Effector memory CD8-positive, alpha-beta T cell (primary cell): Measurements from ENCODE around the gene CLSTN1.
A peak's percentile ranks its signal among the peaks of the same experiment; 100 is the strongest.
"Not testable (repeated sequence)": the region's sequence is repeated elsewhere in the genome, so short reads cannot be mapped to it uniquely, and the experiment has no call there.

Source experiments
- ATAC-seq: fragments of 150-1000 bp; cut with Tn5 transposase; replicated peaks from 2 replicates; pipeline ENCODE4 v1.10.0; 2021; ENCODE audit warnings: mild to moderate bottlenecking, moderate library complexity
- DNase-seq, 3 experiments: peaks; one replicate each; pipeline ENCODE4 v3.0.0; 2021
- H3K27ac Mint-ChIP-seq, 2 donors: one replicate each; pipeline ENCODE4 v1.8.0; 2022; ENCODE audit warnings: mild to moderate bottlenecking in 2 of 2, mixed read lengths in 2 of 2, moderate library complexity in 2 of 2
- H3K27me3 Mint-ChIP-seq, 2 donors: one replicate each; pipeline ENCODE4 v1.8.0; 2022; ENCODE audit warnings: mixed read lengths in 2 of 2
- H3K36me3 Mint-ChIP-seq: one replicate; pipeline ENCODE4 v1.8.0; 2022; ENCODE audit warnings: mild to moderate bottlenecking, moderate library complexity, mixed read lengths; ENCODE audit not compliant: insufficient read depth
- H3K4me1 Mint-ChIP-seq, 2 donors: one replicate each; pipeline ENCODE4 v1.8.0; 2022; ENCODE audit warnings: low read depth in 2 of 2, mixed read lengths in 2 of 2
- H3K4me3 Mint-ChIP-seq, 2 donors: one replicate each; pipeline ENCODE4 v1.8.0; 2022; ENCODE audit warnings: mild to moderate bottlenecking in 2 of 2, mixed read lengths in 2 of 2, moderate library complexity in 2 of 2
- H3K9me3 Mint-ChIP-seq, 2 donors: one replicate each; pipeline ENCODE4 v1.8.0; 2022; ENCODE audit warnings: mixed read lengths in 2 of 2

Gene CLSTN1

GRCh38 chr1:9768983-9769382, 54.8 kb downstream of the CLSTN1 start:
- Mint-ChIP-seq H3K4me3 (no peak overlapping the region), H3K36me3 (peaks cover 30% of the 10 kb centered on the region), H3K27ac (peak overlapping the region in 1 of 2 donors; percentile 75), H3K9me3 (no peaks in the 10 kb centered on the region), H3K27me3 (no peaks in the 10 kb centered on the region), H3K4me1 (peaks cover 10 to 17% of the 10 kb centered on the region in 2 donors)
- no peak for DNase-seq
- no peak for ATAC-seq

- H3K36me3 Mint-ChIP-seq, result peaks cover 30% of the 10 kb centered on the region
- H3K4me3 Mint-ChIP-seq, result no peak overlapping the region
Measured at GRCh38 chr1:9767964-9768668, 55.6 kb downstream of the CLSTN1 start.

GRCh38 chr1:9766759-9767442, 56.9 kb downstream of the CLSTN1 start:
- DNase-seq, result no peak
- no peak for ATAC-seq
- H3K4me1 Mint-ChIP-seq, result peaks cover 17 to 21% of the 10 kb centered on the region in 2 donors
- H3K9me3 Mint-ChIP-seq, result no peaks in the 10 kb centered on the region
- peak overlapping the region in 1 of 2 donors; percentile 81 for H3K27ac Mint-ChIP-seq
- H3K27me3 Mint-ChIP-seq, result no peaks in the 10 kb centered on the region
- no peak overlapping the region for H3K4me3 Mint-ChIP-seq
- peaks cover 27% of the 10 kb centered on the region for H3K36me3 Mint-ChIP-seq

More at GRCh38 chr1:9767964-9768668, 55.6 kb downstream of the CLSTN1 start:
- no peaks in the 10 kb centered on the region for H3K27me3 Mint-ChIP-seq
- H3K27ac Mint-ChIP-seq, result peak overlapping the region in 1 of 2 donors; percentile 81
- no peak for ATAC-seq
- H3K4me1 Mint-ChIP-seq, result peaks cover 13 to 21% of the 10 kb centered on the region in 2 donors
- no peaks in the 10 kb centered on the region for H3K9me3 Mint-ChIP-seq
- DNase-seq, result no peak

GRCh38 chr1:9764550-9764949, 59.2 kb downstream of the CLSTN1 start:
- no peaks in the 10 kb centered on the region for H3K27me3 Mint-ChIP-seq
- no peaks in the 10 kb centered on the region for H3K9me3 Mint-ChIP-seq
- DNase-seq, result no peak
- peaks cover 25 to 35% of the 10 kb centered on the region in 2 donors for H3K4me1 Mint-ChIP-seq
- no peak overlapping the region for H3K4me3 Mint-ChIP-seq
- ATAC-seq, result no peak
- peak overlapping the region in 1 of 2 donors; percentile 95 for H3K27ac Mint-ChIP-seq
- H3K36me3 Mint-ChIP-seq, result peaks cover 13% of the 10 kb centered on the region

GRCh38 chr1:9763914-9764313, 59.9 kb downstream of the CLSTN1 start:
- no peak for DNase-seq
- H3K27me3 Mint-ChIP-seq, result no peaks in the 10 kb centered on the region
- H3K4me1 Mint-ChIP-seq, result peaks cover 25 to 35% of the 10 kb centered on the region in 2 donors
- peak overlapping the region in 1 of 2 donors; percentile 22 for H3K4me3 Mint-ChIP-seq
- peak overlapping the region; percentile 2 to 95 for H3K27ac Mint-ChIP-seq
- peaks cover 13% of the 10 kb centered on the region for H3K36me3 Mint-ChIP-seq
- no peak for ATAC-seq
- H3K9me3 Mint-ChIP-seq, result no peaks in the 10 kb centered on the region

GRCh38 chr1:9762446-9762845, 61.3 kb downstream of the CLSTN1 start:
- DNase-seq, H3K4me3 Mint-ChIP-seq, H3K9me3 Mint-ChIP-seq, H3K27me3 Mint-ChIP-seq, H3K27ac Mint-ChIP-seq, ATAC-seq: not testable (repeated sequence)
- Mint-ChIP-seq H3K36me3 (peaks cover 13% of the 10 kb centered on the region), H3K4me1 (peaks cover 20 to 38% of the 10 kb centered on the region in 2 donors)

- Mint-ChIP-seq H3K36me3 (peaks cover 13% of the 10 kb centered on the region), H3K9me3 (no peaks in the 10 kb centered on the region), H3K27ac (peak overlapping the region in 1 of 2 donors; percentile 42), H3K4me1 (peaks cover 19 to 38% of the 10 kb centered on the region in 2 donors), H3K4me3 (no peak overlapping the region), H3K27me3 (no peaks in the 10 kb centered on the region)
- DNase-seq (no peak), ATAC-seq (no peak)
Measured at GRCh38 chr1:9761855-9762254, 61.9 kb downstream of the CLSTN1 start.

- ATAC-seq (no peak), DNase-seq (no peak)
- peaks cover 19 to 45% of the 10 kb centered on the region in 2 donors for H3K4me1 Mint-ChIP-seq
- H3K9me3 Mint-ChIP-seq, result no peaks in the 10 kb centered on the region
- no peaks in the 10 kb centered on the region for H3K27me3 Mint-ChIP-seq
- no peak overlapping the region for H3K4me3 Mint-ChIP-seq
- H3K27ac Mint-ChIP-seq, result peak overlapping the region in 1 of 2 donors; percentile 42
- peaks cover 13% of the 10 kb centered on the region for H3K36me3 Mint-ChIP-seq
Measured at GRCh38 chr1:9760824-9761223, 62.9 kb downstream of the CLSTN1 start.

GRCh38 chr1:9759939-9760338, 63.8 kb downstream of the CLSTN1 start:
- peaks cover 22 to 49% of the 10 kb centered on the region in 2 donors for H3K4me1 Mint-ChIP-seq

GRCh38 chr1:9758559-9759121, 65.1 kb downstream of the CLSTN1 start:
- Mint-ChIP-seq H3K36me3 (peaks cover 18% of the 10 kb centered on the region), H3K27ac (peak overlapping the region; percentile 57 to 75), H3K27me3 (no peaks in the 10 kb centered on the region), H3K4me3 (no peak overlapping the region), H3K4me1 (peaks cover 16 to 38% of the 10 kb centered on the region in 2 donors), H3K9me3 (no peaks in the 10 kb centered on the region)
- ATAC-seq (no peak), DNase-seq (no peak)

More at GRCh38 chr1:9759939-9760338, 63.8 kb downstream of the CLSTN1 start:
- Mint-ChIP-seq H3K9me3 (no peaks in the 10 kb centered on the region), H3K36me3 (peaks cover 10% of the 10 kb centered on the region), H3K27me3 (no peaks in the 10 kb centered on the region), H3K27ac (peak overlapping the region; percentile 31 to 42), H3K4me3 (no peak overlapping the region)
- ATAC-seq, result no peak
- no peak for DNase-seq

GRCh38 chr1:9755441-9755995, 68.2 kb downstream of the CLSTN1 start:
- ATAC-seq (no peak), DNase-seq (no peak)
- H3K9me3 Mint-ChIP-seq, result no peaks in the 10 kb centered on the region
- H3K4me1 Mint-ChIP-seq, result peaks cover 11 to 28% of the 10 kb centered on the region in 2 donors
- peak overlapping the region; percentile 16 to 24 for H3K27ac Mint-ChIP-seq
- H3K27me3 Mint-ChIP-seq, result no peaks in the 10 kb centered on the region
- H3K4me3 Mint-ChIP-seq, result no peak overlapping the region
- H3K36me3 Mint-ChIP-seq, result peaks cover 32% of the 10 kb centered on the region

- peaks cover 54% of the 10 kb centered on the region for H3K36me3 Mint-ChIP-seq
Measured at GRCh38 chr1:9753121-9753531, 70.6 kb downstream of the CLSTN1 start.

GRCh38 chr1:9751971-9752370, 71.8 kb downstream of the CLSTN1 start:
- peaks cover 58% of the 10 kb centered on the region for H3K36me3 Mint-ChIP-seq
- no peak overlapping the region for H3K4me3 Mint-ChIP-seq
- ATAC-seq (no peak), DNase-seq (no peak)
- peak overlapping the region; percentile 31 to 92 for H3K27ac Mint-ChIP-seq
- peaks cover 8 to 12% of the 10 kb centered on the region in 2 donors for H3K4me1 Mint-ChIP-seq
- no peaks in the 10 kb centered on the region for H3K27me3 Mint-ChIP-seq
- H3K9me3 Mint-ChIP-seq, result no peaks in the 10 kb centered on the region

More at GRCh38 chr1:9753121-9753531, 70.6 kb downstream of the CLSTN1 start:
- H3K27ac Mint-ChIP-seq, result no peak overlapping the region
- no peaks in the 10 kb centered on the region for H3K9me3 Mint-ChIP-seq
- ATAC-seq, result no peak
- DNase-seq, result no peak
- peaks cover 8 to 18% of the 10 kb centered on the region in 2 donors for H3K4me1 Mint-ChIP-seq
- H3K27me3 Mint-ChIP-seq, result no peaks in the 10 kb centered on the region
- no peak overlapping the region for H3K4me3 Mint-ChIP-seq
